G401.6 (cell line): ENCODE data around the gene COX5A.
"Not testable (repeated sequence)": the region's sequence is repeated elsewhere in the genome, so short reads cannot be mapped to it uniquely, and the experiment has no call there.

Experiments
- FAIRE-seq: peaks from 2 replicates; lab custom pipeline; 2012; peaks lifted over from hg19 to GRCh38; lab: Jason Lieb, UNC

Gene COX5A

DNA sequence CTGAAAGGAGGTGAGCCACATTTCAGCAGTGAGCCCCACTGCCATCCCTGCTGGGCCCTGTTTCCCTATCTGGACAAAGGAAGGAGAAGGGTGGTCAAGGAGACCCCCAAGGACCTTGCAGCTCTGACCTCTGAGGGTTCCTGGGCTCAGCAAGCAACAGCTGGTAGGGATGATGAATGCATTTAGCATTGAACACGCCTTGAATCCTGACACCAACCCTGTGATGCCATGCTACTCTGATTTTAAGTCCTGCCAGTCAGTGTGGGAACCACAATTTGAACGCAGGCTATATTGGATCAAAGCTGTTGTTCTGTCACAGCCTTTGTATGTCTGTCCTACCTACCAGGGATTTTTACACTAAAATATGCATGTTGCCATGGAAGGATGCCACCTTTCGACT, 41.6 kb downstream of the COX5A start:
- FAIRE-seq: no peak

DNA sequence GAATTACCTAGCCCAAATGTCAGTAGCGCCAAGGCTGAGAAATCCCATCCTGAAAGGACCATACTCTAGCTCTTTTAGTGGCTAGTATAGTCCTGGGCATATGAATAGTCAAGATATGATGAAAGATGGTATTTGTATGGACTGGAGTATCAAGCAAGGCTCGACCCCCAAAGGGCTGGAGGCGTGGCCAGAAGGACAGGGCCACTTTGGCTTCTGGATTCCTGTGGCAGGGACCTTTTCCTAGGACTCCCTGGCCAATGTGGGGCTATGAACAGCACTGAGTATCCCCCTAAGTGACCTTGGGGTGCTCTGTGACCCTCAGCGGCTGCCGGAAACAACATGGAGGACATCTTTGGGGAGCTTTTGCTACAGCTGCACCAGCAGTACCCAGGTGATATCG, 42.0 kb downstream of the COX5A start:
- no peak for FAIRE-seq

DNA sequence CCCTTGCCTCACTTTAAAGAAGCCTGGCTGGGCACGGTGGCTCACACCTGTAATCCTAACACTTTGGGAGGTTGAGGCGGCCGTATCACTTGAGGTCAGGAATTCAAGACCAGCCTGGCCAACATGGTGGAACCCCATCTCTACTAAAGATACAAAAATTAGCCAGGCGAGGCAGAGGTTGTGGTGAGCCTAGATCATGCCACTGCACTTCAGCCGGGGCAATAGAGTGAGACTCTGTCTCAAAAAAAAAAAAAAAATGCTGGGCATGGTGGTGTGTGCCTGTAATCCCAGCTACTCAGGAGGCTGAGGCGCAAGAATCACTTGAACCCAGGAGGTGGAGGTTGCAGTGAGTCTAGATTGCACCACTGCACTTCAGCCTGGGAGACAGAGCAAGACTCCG, 43.5 kb downstream of the COX5A start:
- not testable (repeated sequence) for FAIRE-seq

DNA sequence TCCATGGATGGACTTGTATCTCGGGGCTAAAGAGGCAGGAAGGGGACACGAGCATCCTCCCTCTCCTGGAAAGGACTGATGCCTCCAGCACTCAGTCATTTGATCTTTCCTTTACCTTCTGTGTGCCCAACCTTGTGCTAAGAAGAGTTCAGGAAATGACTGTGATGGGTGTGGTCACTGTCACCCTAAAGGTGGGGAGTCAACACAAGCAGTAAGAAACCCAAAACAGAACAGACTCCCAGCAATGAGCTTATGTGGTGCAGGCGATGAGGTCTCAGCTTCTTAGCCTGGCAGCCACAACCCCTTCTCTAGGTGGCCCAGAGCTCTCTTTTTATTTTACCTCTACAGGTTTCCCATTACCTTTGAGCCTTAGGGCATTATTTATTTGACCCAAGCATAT, 44.2 kb downstream of the COX5A start:
- FAIRE-seq: no peak

DNA sequence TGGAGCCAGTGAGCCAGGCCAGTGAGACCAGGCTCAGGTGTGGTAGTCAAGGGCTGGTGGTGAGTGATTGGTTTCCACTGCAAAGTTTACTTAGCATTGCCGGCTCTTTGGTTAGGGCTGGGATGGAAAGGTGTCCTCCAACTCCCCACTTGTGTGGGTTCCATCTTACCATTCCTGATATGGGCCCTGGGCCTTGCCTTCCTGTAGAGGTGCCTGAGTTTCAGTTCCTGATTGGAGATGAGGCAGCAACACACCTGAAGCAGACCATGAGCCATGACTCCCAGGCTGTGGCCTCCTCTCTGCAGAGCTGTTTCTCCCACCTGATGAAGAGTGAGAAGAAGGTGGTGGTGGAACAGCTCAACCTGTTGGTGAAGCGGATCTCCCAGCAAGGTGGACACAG, 44.9 kb downstream of the COX5A start:
- FAIRE-seq: no peak

DNA sequence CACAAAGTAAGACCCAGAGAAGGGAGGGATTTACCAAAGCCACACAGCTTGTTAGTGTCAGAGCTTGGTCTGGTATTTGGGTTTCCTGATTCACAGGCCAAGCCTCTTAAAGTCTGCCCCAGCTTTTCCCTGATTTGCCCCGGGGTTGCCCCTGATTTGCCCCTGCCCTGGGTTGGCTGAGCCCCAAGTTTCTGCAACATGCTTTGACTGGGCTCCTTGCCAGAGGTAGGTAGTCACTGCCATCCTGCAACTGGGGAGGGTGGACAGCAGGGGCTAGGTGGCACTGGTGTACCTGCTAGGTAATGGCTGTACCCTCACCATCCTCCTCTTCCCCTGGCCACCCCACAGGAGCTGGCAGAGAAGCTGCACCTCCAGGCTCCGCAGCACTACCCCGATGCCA, 45.6 kb downstream of the COX5A start:
- FAIRE-seq: no peak

DNA sequence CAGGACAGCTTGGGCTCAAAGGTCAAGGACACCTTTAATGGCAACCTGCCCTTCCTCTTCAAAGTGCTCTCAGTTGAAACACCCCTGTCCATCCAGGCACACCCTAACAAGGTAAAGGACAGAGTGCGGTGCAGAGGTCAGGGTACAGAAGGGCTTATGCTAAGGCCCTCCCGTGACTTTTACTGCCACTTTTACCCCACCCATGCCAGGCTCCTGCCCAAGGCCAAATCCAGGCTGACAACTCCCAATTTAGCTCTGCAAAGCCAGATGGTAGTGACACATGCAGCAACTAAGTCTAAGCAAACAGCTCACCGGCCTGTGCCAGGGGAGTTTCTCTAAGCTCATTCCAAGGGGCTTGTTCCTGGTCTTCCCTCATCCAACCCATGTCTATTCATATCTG, 46.4 kb downstream of the COX5A start:
- no peak for FAIRE-seq

DNA sequence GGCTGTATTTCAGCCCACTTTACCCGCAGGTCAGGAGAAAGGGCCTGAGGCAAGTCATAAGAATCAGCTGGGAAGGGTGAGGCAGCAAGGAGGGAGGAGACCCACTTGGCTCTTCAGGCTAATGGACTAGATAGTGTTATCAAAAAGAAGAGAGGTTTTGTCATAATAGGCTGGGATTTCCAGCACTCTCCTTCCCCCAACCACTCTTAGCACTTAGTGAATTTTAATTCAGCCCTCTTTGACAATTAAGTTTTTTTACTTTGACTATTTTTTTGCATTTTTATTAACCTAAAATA, 47.3 kb downstream of the COX5A start:
- FAIRE-seq: no peak

DNA sequence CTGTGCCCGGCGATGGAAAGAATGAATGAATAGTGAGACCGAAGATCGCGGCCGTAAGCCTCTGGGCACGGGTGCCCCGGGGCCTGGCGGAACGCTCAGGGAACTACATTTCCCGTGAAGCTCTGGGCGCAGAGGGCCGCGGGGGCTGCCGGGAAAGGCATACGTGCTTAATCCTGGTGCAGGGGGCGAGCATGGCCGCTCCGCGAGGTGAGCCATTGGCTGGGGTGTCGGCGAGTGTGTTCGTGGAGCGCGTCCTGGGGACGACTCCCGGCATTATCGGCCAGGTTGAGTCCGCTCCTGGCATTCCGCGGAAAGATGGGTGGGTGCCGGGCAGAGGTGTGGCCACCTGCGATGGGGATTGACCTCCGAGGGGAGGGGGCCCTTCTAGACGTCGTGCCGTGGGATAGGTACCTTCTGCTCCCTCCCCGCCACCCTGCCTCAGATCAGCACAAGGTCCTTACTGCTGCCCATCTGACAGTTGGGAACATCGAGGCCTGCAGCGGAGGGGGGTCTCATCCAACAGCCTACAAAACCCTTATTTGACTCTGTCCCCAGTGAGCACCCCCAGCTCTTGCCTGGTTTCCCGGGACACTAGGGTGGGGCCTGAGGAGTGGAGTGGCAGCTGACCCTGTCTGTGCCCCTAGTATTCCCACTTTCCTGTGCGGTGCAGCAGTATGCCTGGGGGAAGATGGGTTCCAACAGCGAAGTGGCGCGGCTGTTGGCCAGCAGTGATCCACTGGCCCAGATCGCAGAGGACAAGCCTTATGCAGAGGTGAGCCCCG, 47.8 kb downstream of the COX5A start, which contains the start of gene MPI:
TSS of gene MPI (plus strand) at position 160 of the 782 bp plus-strand sequence. CDS start at position 192, 32 bp downstream.
- peak; percentile 13 for FAIRE-seq

DNA sequence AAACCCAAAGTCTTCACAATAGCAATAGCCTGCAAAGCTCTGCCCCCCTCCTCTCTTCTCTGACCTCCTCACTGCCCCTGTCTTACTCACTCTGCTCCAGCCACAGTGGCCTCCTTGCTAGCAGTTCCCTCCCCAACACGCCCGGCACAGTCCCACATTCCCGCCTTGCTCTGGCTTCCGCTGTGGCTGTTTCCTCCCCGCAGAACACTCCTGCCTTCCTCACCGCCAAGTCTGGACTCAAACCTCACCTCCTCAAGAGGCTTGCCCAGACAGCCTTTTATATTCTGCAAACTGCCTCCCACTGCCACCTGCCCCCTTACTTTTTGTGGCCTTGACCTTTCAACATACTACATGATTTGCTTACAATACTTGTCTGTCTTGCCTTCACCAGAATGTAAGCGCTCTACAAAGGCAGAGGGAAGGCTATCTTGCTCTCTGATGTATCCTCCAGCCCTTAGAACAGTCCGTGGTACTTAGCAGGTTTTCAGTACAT, 48.4 kb downstream of the COX5A start:
- FAIRE-seq: no peak

DNA sequence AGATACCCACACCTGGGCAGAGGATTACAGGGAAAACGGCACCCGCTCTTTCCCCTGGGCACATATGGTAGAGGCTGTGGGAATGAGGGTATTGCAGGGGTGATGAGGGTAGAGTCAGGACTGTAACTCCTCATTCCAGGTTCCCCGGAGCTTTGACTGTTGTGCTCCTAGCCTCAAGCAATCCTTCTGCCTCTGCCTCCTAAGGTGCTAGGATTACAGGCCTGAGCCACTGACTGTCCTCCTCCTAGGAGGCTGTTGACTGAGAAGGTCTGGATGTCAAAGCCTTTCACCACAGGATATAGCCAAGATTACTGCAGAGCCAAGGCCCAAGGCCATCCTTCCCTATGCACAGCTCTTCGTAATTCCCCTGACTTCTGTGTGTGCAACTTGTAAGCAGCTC, 49.2 kb downstream of the COX5A start:
- no peak for FAIRE-seq

DNA sequence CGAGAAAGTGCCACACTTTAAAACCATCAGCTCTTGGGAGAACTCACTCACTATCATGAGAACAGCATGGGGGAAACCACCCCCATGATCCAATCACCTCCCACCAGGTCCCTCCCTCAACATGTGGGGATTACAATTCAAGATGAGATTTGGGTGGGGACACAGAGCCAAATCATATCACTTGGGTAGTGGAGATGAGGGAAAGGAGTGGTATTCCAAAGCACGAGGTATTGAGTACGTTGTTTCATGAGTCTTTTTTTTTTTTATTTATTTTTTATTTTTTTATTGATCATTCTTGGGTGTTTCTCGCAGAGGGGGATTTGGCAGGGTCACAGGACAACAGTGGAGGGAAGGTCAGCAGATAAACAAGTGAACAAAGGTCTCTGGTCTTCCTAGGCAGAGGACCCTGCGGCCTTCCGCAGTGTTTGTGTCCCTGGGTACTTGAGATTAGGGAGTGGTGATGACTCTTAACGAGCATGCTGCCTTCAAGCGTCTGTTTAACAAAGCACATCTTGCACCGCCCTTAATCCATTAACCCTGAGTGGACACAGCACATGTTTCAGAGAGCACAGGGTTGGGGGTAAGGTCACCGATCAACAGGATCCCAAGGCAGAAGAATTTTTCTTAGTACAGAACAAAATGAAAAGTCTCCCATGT, 50.2 kb downstream of the COX5A start:
- FAIRE-seq: not testable (repeated sequence)

DNA sequence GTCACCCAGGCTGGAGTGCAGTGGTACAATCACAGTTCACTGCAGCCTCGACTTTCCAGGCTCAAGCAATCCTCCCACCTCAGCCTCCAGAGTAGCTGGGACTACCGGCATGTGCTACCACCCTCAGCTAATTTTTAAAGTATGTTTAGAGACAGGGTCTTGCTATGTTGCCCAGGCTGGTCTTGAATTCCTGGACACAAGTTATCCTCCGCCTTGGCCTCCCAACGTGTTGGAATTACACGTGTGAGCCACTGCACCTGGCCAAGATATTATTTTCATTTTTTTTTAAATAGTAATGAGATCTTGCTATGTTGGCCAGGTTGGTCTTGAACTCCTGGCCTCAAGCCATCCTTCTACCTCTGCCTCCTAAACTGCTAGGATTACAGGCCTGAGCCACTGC, 52.4 kb downstream of the COX5A start:
- FAIRE-seq: no peak

DNA sequence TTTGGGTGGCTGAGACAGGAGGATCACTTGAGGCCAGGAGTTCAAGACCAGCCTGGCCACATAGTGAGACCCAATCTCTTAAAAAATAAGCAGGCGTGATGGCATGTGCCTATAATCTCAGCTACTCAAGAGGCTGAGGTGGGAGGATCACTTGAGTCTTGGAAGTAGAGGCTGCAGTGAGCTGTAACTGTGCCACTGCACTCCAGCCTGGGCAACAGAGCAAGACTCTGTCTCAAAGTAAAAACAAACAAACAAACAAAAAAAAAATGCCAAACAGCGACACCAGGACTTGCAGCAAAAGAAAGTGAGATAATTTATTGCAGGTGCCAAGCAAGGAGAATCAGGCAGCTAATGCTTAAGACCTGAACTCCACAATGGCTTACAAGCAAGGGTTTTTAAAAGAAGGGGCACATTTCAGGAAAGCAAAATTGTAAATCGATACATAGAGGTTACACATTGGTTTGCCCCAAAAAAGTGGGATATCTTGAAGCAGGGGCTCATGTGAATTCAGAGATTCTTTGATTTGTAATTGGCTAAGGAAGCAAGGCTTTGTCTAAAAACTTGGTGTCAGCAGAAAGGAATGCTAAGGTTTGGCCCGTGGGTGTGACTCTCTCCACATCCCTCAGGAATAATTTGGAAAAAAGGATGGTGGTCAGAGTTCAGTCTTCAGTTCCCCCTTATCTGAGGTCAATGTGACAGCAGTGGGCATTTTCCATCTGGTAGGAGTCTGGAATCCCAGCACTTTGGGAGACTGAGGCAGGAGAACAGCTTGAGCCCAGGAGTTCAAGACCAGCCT, 53.2 kb downstream of the COX5A start:
- FAIRE-seq: no peak

DNA sequence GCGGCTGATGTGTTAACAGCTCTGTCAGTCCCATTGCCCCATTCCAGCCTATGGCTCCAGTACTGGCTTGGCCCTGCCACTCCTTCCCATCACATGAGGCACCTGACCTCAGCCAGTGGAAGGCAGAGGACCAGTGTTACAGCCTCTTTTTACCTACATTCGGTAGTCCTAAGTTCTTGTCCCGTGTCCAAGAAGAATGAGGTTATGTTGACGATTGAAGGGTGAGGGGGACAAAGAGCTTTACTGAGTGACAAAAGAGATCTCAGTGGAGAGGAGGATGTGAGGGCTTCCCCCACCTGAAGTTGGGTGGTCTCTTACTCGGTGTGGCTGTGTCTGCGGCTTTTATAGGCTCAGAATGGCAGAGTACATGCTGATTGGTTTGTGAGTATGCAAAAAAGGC, 55.3 kb downstream of the COX5A start:
- FAIRE-seq: no peak

DNA sequence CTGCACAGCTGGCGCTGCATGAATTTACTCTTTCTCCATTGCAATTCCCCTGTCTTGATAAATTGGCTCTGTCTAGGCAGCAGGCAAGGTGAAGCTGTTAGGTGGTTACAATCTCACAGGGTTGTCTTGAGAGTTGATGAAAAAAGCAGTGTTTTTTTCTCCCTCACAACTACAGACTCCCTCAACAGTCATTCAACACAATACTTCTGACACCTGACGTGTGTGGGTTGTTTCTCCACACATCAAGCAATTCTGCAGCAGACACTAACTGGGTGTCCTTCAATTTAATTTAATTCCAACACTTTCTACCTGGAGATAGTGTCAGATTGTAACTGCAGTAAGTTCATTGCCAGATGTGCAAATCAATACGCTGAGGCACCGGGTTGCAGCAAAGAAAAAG, 59.6 kb downstream of the COX5A start:
- FAIRE-seq: no peak

DNA sequence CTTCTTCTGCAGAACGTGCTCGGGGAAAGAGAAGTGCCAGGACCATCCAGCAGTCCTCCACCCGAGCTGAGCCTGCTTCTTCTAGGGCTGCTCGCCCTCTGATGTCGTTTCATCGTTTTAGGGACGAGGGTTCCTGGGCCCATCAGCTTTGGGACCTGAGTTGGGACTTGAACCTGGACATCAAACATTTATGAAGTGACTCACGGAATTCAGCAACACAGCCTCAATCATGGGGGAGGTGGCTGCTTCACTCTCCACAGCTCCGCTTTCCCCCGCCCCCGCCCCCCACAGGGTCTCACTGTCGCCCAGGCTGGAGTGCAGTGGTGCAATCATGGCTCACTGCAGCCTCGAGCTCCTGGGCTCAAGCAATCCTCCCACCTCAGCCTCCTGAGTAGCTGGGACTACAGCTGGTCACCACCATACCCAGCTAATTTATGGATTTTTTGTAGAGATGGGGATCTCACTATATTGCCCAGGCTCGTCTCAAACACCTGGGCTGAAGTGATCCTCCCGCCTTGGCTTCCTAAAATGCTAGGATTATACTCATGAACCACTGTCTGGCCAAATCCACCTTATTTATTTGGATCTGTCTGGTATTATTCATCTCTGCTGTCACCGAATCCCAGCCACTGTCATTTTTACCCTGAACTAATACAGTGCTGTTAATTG, 64.0 kb downstream of the COX5A start:
- FAIRE-seq: no peak

DNA sequence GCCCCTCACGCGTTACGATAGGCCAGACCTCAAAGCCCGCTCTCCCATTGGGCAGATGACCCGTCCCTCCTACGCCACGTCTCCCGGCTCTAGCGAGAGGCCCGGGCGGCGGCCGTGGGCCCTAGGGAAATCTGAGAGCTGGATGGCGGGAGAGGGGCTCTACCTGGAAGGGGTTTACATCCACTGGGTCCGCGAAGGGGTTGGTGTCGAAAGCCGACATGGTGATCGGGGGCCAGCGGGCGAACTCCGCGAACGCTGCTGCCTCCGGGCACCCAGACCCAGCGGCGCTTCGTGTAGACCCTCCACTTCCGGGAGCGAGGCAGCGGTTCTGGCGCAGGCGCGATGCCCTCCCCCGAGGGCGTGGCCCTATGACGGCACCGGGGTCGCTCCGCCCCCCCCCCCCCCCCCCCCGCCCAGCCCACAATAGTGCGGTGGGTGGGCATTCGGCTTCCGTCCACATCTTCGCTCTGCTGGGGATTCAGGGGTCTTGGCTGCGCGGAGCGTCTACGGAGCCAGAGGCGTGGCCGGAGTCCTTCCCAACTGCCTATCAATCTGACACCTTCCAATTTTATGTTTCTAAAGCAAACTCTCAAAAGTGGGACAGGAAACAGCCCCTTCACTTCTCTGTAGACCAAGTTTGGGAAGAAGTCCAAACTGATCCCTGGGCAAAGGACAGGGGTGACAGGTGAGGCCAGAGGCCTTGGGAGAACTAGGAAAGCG, 64.7 kb downstream of the COX5A start, which contains the start of gene SCAMP2:
TSS of gene SCAMP2 (minus strand) at position 330 of the 720 bp plus-strand sequence. CDS start at position 220, 110 bp downstream.
- peak; percentile 6 for FAIRE-seq

DNA sequence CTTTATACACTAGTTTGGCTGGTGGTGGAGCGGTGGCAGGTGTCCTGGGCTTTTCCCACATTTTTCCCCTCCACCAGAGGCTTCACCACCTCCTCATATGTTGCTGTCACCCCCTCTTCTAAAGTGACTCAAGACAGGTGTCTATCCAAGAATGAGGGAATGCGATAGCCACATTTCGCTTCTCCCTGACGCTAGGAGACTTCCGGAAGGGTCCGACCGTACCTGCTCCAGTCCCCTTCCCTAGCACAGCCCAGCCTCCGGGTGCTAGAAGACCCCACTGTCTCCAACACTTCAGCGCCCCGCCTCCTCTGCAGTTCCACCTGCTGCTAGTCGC, 65.2 kb downstream of the COX5A start:
- FAIRE-seq: no peak

DNA sequence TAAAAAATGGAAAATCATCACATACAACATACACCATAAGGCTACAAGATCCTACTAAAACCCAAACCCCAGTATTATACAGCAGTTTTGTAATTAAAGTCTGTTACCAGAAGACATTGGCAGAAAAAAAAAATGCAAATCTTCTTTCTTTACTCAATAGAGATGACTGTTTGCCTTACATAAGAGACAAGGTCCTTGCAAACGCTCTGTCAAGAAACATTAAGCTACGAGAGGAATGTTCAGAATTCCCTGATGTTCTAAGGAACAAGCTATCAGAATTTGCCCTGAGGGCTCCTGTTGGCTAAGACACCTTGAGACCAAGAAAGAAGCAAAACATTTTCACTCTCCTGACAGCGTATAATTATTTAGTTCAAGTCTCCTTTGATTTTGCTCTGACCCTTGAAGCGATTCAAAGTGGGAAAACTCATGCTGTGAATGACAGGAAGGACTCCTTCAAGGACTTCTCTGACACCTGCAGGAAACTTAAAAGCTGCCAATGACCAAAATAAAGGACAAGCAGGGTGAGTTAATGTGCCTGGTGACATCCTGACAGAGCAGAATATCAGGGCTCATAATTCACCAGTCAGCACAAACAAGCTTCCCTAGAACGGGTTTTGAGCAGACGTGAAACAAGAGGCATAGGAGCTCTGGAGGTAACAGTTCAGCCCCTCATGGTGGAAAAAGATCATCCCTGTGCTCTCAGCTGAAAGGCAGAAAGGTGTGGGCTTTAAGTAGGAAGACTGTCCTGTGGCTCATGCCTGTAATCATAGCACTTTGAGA, 67.2 kb downstream of the COX5A start:
- no peak for FAIRE-seq
